GM21390 (cell line): ENCODE results near the gene FOXP1.

Experiments used
- ATAC-seq: cut with Tn5 transposase; IDR thresholded peaks from one replicate; pipeline ENCODE4 v1.9.1; 2021; ENCODE audit not compliant: unreplicated experiment

Gene FOXP1

DNA sequence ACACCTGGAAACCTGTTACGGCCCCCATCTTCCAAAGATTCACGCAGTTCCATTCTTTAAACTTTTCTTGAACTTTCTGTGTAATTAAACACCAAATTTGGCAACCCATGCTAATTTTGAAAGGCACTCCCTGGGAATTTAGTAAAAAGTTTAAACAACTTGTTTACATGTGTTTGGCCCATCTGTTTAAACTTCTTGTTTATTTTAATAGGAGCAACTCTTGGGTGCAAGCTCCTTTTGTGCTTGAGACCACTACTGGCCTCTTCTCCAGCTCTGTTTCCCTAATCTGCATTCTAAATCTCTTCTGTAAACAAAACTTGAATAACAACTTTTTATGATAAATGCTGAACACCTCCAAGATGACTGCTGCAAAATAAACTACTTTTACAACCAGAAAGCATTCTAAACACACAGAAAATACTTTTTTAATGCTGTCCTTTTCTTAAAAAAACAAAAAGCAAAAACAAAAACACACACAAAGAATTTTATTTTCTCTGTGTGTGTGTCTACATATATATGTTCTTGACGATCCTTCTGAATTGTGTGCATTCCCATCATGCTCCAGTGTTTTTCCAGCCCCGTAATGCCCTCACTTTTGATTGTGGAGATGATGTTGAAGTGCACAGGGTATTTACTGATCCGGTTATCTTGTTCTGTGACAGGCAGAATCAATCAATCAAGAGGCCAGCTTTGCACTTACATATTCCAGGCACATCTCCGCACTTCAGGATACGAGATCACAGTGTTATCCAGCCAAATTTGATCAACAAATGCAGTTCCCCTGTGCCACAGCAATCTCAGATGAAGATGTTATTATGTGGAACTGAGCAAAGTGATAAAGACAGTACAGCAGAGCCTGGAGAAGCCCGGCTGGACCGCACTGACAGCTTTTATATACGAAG, 416.9 kb downstream of the FOXP1 start:
- no peak for ATAC-seq

DNA sequence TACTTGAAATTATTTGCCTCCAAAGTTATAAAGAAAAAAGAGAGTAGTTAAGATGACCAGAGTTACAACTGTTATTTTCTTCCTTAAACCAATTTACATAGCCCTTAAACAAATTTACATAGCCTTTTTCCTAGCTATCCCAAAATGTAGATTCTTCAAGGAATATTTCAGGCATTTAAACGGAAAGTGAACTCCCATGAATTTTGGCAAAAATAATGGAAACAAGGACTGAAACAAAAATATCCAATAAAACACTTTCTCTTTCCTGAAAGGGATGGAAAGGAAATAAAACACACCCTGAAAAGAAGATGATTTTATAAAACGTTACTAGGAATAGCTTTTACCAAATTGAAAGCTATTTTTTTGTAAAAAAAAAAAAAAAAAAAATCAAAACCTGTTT, 418.6 kb downstream of the FOXP1 start:
- no peak for ATAC-seq

GRCh38 chr3:71163198-71163918, 420.2 kb downstream of the FOXP1 start:
- no peak for ATAC-seq

DNA sequence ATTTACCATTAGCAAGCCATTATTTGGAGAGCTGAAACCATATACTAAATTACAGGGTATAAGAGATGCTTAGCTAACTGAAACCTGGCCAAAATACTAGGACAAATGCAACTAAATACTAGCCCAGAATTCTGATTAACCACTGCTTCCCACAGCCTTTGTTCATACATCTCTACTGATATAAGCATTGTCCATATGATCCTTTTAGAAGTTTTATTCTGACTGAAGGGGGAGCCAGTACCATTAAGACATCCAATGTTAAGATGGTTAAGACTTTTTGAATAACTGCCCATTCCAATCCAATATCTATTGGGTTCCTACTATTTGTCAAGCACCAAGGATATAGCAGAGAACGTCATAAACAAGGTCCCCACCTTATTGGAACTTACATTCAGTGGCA, 421.3 kb downstream of the FOXP1 start:
- no peak for ATAC-seq

DNA sequence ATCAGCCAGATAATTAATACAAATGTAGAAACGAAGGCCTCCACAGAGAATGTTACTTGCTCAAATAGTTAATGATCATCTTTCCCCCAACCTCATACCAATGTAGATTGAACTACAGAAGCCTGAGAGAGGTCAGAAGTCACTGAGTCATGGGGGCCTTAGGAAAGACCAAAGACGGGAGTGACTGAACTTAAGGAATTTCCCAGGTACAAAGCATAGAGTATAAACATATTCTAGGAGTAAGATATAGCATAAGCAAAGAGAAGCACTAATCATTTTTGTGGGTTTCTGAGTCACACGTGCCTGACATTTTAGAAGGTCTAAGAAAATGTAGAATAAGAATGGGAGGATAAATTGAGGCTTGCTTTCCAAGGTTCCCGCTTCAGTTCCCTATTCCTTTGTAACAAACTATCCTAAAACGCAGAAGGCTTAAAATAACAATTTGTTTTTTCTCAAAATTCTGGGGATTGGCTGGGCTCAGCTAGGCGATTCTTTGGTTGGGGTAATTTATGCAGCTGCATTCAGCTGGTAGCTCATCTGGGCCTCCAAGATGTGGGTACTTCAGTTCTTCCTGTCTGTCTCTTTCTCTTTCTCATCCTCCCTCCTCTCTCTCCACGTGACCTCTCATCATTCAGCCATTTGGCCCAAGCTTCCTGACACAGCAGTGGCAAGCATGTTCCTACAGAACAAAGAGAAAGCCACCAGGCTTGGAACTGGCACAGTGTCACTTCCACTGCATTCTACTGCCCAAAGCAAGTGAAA, 422.6 kb downstream of the FOXP1 start:
- no peak for ATAC-seq

- ATAC-seq = no peak
These were observed 427.4 kb downstream of the FOXP1 start for GRCh38 chr3:71156062-71156665.

DNA sequence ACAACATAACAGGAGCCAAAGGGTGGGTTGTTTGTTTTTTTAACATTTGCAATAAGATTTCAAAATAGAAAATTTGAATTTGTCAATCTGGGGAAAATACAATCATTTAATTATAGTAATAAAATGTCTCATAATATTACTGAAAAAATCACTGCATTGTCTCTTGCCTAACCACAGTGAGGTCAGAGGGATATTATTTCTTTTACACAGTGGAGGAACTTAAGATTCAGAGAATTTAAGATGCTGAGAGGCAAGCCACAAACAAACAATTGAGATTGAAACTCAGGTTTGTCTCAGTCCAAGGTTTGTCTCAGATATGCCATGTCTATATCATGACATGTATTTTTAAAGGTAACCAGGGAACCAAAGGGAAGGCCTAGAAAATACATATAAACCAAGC, 428.7 kb downstream of the FOXP1 start:
- no peak for ATAC-seq

DNA sequence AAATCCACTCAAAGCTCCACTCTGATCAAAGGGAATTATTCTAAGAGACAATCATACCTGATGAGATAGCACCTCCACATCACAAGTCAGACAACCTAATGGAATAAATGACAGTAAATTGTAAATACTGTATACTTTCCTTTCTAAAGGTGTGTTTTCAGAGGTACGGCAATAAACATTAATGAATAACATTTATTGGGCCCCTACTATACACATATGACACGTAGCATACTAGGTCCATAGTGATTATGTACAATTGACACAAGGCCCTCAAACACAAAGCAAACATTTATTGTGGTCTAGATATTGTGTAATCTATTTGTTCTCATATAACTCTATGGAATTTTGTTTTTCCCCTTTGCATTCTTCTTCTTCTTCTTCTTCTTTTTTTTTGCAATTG, 429.8 kb downstream of the FOXP1 start:
- no peak for ATAC-seq

- no peak for ATAC-seq
These were observed 430.6 kb downstream of the FOXP1 start for GRCh38 chr3:71152892-71153265.

DNA sequence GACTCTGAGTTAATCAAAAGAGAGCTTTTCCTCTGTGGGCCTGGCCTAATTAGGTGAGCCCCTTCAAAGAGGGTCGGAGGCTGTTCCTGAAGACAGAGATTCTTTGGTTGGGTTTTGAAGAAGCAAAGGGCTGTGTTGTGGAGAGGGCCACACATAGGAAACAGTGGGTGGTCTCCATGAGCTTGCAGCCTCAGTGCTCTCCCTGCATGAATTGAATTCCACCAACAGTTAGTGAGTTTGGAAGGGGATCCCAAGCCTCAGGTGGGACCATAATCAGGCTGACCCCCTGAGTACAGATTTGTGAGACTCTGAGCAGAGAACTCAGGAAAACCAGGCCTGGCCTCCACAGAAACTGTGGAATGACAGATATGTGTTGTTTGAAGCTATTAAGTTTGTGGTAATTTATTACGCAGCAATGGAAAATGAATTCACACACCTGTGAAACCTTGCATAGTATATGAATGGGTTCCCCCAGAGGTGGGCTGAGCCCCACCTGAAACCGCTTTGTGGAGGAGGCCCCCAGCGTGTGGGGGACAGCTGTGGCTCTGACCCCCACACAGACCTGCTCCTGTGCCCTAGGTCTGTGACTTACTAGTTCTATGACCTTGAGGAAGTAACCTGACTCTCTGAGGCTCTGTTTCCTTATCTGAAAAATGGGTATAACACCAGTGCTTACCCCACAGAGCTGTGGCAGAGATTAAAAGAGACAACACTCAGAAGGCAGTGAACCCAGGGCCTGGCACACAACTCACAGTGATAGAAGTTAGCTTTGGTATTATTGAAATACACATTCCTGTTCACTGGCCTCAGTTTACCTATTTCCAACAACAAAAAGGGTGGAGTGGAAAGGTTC, 431.3 kb downstream of the FOXP1 start:
- ATAC-seq = no peak

DNA sequence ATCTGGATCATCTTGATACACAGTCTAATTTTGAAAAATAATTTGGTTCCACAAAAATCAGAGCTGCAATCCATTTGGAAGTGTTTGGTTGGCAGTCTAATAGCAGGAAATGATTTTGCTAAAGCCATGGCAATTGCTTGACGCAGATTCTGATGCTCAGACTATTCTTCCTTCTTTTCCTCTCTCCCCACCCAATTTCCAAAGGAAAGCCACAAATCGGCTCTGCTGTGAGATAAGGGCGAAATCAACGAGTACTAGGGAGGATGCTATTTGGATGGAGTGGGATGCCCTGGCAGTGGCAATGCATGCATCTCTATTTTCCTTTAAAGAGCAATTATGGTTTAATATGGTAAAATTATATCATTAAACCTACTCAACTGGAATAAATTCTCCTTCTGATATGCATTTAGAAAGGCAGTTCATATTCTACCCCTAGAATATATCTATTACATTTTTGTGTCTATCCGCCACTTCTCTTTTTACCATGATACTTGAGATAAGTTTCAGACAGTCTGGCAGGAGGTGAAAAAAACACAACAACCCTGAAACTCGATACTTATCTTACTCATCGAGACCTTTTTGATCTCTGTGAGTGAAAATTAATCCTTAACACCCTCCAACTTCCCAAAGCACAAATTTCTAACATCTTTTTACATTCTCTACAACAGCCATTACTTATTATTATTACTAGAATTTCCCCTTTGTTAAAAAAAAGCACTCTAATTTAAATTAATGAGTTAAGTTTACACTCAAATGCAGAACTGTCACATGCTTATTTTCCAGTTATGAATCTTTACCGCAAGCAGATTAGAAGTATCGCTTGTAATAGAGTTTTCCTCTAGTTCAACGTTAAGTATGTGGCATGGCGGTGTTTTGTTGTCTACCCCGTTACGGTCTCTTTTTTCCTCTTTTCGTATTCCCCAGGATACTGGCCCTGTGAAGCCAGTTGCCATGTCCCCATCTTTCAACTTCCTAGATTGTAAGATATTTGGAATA, 433.3 kb downstream of the FOXP1 start:
- ATAC-seq = peak; percentile 73

- no peak for ATAC-seq
These were observed 435.0 kb downstream of the FOXP1 start for GRCh38 chr3:71148455-71149060.

DNA sequence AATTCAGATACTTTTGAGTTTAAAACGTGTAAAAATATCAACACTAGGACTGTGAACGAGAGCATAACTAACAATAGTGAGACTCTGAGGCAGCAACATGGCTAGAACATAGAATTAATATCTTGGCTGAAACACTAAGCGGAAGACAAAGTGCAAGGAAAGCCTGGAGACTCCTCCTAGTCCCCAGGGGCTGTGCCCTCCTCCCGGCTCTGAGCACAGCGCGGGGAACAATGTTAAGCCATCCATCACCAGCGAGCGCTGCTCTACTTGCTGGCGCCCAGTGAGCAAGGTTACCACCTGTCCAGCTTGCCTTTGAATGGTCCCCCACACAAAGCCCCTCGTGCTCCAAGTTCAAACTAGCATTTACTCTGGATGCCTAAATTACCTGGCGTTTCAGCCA, 436.9 kb downstream of the FOXP1 start:
- ATAC-seq = no peak

DNA sequence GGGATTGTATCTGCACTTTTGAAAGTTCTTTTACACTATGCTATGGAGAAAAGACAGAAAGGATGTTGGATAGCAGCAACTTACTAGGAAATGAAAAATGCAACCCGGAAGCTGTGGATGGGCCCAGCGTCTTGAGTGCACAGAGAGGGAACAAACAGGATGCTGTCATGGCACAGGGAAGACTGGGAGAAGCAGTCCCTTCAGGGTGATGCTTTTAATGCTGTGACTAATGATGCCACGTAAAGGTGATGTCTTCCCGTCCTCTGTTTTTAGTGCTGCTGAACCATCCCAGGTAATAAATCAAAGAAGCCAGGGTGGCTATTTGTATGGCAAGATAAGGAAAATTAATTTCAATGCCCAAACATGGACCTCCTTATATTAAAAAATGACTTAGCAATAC, 437.6 kb downstream of the FOXP1 start:
- no peak for ATAC-seq

GRCh38 chr3:71144525-71145253, 438.8 kb downstream of the FOXP1 start:
- ATAC-seq = no peak

GRCh38 chr3:71143493-71143892, 440.0 kb downstream of the FOXP1 start:
- ATAC-seq = no peak

GRCh38 chr3:71142441-71143161, 440.9 kb downstream of the FOXP1 start:
- no peak for ATAC-seq
